B cell (primary cell): Measurements from ENCODE around the gene PRKCQ.

ENCODE experiments used
- CTCF ChIP-seq: fragments of 200-600 bp; IDR thresholded peaks from one replicate; pipeline ENCODE4 v1.8.0; 2022; ENCODE audit warnings: antibody characterized with exemption, mild to moderate bottlenecking
- EZH2 ChIP-seq: IDR thresholded peaks from 2 replicates; pipeline ENCODE4 v1.6.1; 2012; ENCODE audit warnings: borderline replicate concordance, low read depth, mild to moderate bottlenecking, moderate library complexity, low read length; ENCODE audit not compliant: insufficient read depth, poor library complexity, severe bottlenecking

DNA sequence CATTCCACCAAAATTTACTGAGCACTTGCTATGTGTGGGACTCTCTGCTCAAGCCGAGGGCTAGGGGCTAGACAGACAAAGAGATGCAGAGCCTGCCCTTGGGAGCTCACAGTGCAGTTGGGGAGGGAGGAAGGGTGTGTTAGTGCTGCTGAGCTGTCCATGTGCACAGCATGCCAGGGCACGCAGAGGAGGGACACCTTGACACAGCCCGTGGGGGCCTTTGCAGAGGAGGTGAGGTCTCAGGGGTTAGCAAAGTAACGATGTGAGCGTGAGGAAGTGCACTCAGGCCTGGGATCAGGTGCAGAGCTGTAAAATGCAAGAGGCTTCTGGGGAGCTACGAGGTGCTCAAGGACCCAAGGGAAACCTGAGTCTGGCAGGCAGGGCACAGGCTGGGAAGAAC lies 16.3 kb downstream of the PRKCQ start:
- TF ChIP-seq CTCF (no peak), EZH2 (no peak)
